RWPE1 (cell line): ENCODE results near the gene RABGGTA.

ENCODE experiments used
- CTCF ChIA-PET: fragments of 350-600 bp; sonication (Branson Sonifier 250); formaldehyde crosslinking; extraction: SDS; loops from one replicate; lab custom pipeline; 2021; lab: Yijun Ruan, JAX
- POLR2A ChIA-PET: fragments of 400-600 bp; formaldehyde crosslinking; extraction: SDS; loops from one replicate; lab custom pipeline; 2020; ENCODE audit warnings: antibody characterized with exemption; ENCODE audit not compliant: low non-redundant PET; lab: Yijun Ruan, JAX
- DNase-seq: peaks from one replicate; pipeline ENCODE4 v3.0.0; 2012; ENCODE audit warnings: low spot score
- H3K27ac ChIP-seq: fragments of 450-650 bp; 2 replicates; pipeline ENCODE4 v1.5.1; 2017
- TF ChIP-seq, protein P1 (sequence below): fragments of 450-650 bp; conservative IDR thresholded peaks from 2 replicates; pipeline ENCODE4 v1.5.1; 2017; ENCODE audit warnings: low read depth, mild to moderate bottlenecking

RABGGTA gene

GRCh38 chr14:24263848-24264247, 7.5 kb downstream of the RABGGTA start:
- TF ChIP-seq, protein P1, sequence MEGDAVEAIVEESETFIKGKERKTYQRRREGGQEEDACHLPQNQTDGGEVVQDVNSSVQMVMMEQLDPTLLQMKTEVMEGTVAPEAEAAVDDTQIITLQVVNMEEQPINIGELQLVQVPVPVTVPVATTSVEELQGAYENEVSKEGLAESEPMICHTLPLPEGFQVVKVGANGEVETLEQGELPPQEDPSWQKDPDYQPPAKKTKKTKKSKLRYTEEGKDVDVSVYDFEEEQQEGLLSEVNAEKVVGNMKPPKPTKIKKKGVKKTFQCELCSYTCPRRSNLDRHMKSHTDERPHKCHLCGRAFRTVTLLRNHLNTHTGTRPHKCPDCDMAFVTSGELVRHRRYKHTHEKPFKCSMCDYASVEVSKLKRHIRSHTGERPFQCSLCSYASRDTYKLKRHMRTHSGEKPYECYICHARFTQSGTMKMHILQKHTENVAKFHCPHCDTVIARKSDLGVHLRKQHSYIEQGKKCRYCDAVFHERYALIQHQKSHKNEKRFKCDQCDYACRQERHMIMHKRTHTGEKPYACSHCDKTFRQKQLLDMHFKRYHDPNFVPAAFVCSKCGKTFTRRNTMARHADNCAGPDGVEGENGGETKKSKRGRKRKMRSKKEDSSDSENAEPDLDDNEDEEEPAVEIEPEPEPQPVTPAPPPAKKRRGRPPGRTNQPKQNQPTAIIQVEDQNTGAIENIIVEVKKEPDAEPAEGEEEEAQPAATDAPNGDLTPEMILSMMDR, result no peak
- peak; percentile 56 for DNase-seq
- ChIA-PET POLR2A (interaction anchor here (0.7 to 1.1 kb wide), 2 partner anchors 21 to 35 kb away, joined by 3 read pairs; partner anchors contain the start of genes DHRS1, NOP9 and TINF2), CTCF (interaction anchor here (0.5 to 2.4 kb wide), 4 partner anchors 21 to 148 kb away, joined by 3 to 11 read pairs (median 3); partner anchors contain the start of genes LTB4R and TINF2)
- H3K27ac ChIP-seq, result peak overlapping the region; percentile 96

DNA sequence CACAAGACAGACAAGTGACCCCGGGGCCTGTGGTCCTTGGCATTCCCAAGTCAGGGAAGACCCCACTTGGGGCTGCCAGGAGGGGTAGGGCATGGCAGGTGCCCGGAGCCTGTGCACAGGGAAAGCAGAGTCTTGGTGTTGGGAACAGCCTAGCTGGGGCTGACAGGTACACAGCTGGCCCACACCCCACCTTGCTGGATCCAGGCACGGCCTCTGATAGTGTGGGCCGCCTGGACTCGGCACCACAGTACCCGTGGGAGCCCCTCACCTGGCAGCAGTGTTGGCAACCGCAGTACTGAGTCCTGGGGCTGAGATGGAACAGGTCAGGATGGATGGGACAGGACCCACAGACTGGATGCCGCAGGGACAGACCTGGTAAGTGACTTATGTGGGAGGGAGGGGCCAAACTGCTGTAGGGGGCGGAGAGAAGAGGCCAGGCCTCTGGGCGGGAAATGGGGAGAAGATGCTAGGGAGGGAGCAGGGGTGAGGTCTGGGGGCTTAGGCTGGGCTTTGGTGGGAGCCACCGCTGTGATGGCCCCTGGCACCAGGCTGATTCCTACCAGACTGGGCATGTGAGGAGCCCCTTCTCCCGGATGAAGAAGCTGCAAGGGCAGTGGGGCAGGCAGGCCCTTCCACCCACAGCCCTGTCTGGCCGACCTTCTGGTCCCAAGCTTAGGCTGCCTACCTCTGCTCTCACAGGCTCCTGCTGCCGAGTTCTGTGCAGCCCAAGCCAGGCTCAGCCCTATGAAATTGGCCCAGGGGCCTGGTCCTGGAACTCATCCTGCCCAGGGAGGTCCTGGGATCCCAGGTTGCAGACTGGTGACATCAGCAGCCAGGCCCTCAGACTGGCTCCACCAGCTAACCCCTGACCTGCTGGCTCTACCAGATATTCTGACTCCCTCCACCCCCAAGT, 8.3 kb downstream of the RABGGTA start, which contains the start of gene TGM1:
Gene TGM1 (minus strand): TSS at position 357 of the 913 bp plus-strand sequence. CDS start 825 bp downstream, outside the sequence.
- CTCF ChIA-PET, result interaction anchor here (0.6 to 2.4 kb wide), 4 partner anchors 20 to 129 kb away, joined by 3 to 11 read pairs (median 4); partner anchors contain the start of genes LTB4R and TINF2
- H3K27ac ChIP-seq, result peak within 1 kb of the TSS; percentile 96
- POLR2A ChIA-PET, result interaction anchor here (0.8 to 1.1 kb wide), 2 partner anchors 21 kb away, joined by 3 read pairs; partner anchors contain the start of gene TINF2
- peak; percentile 30 for DNase-seq
- TF ChIP-seq, protein P1, result no peak

- TF ChIP-seq, protein P1, result no peak
- ChIA-PET CTCF (no interaction called here), POLR2A (interaction anchor here (1.8 kb wide), 1 partner anchor 19 kb away, joined by 5 read pairs; the partner anchor contains the start of gene TINF2)
- peak overlapping the region; percentile 96 for H3K27ac ChIP-seq
- no peak for DNase-seq
Measured at GRCh38 chr14:24261969-24262327, 9.4 kb downstream of the RABGGTA start.

GRCh38 chr14:24261256-24261968, 10.0 kb downstream of the RABGGTA start:
- ChIA-PET CTCF (interaction anchor here (0.6 kb wide), 1 partner anchor 19 kb away, joined by 3 read pairs; no protein-coding TSS in a partner anchor), POLR2A (interaction anchor here (0.6 to 1.8 kb wide), 3 partner anchors 14 to 22 kb away, joined by 3 to 5 read pairs (median 3); partner anchors contain the start of gene TINF2)
- DNase-seq, result no peak
- peak overlapping the region; percentile 96 for H3K27ac ChIP-seq
- TF ChIP-seq, protein P1, result no peak

- POLR2A ChIA-PET, result interaction anchor here (0.6 to 1.8 kb wide), 3 partner anchors 15 to 22 kb away, joined by 3 to 5 read pairs (median 3); partner anchors contain the start of gene TINF2
- peak overlapping the region; percentile 96 for H3K27ac ChIP-seq
Measured at GRCh38 chr14:24260780-24261157, 10.6 kb downstream of the RABGGTA start.

More at GRCh38 chr14:24260780-24261157, 10.6 kb downstream of the RABGGTA start:
- CTCF ChIA-PET, result interaction anchor here (0.6 kb wide), 2 partner anchors 20 to 244 kb away, joined by 3 to 4 read pairs; no protein-coding TSS in a partner anchor
- no peak for DNase-seq
- TF ChIP-seq, protein P1, result no peak
